ENCODE measurements around the gene CDKN2B.

Gene CDKN2B

GRCh38 chr9:21993893-21994555 is 15.1 kb downstream of the CDKN2B start, which contains the start of gene CDKN2A:
Gene CDKN2A, minus strand, starts transcription at chr9:21994392.
- DNase-seq (ENCODE audit: low spot score): peak; percentile 58

- no peak for DNase-seq (ENCODE audit: low spot score)
Observed at GRCh38 chr9:21993007-21993406, 16.1 kb downstream of the CDKN2B start.

GRCh38 chr9:21991072-21991959 is 17.8 kb downstream of the CDKN2B start:
- DNase-seq (ENCODE audit: low spot score): no peak

- DNase-seq (ENCODE audit: low spot score): no peak
Observed at GRCh38 chr9:21989440-21990189, 19.5 kb downstream of the CDKN2B start.

- DNase-seq (ENCODE audit: low spot score): no peak
Observed at GRCh38 chr9:21988056-21988990, 20.8 kb downstream of the CDKN2B start.

GRCh38 chr9:21985964-21986667 is 23.0 kb downstream of the CDKN2B start:
- DNase-seq (ENCODE audit: low spot score): no peak

- no peak for DNase-seq (ENCODE audit: low spot score)
Observed at GRCh38 chr9:21984101-21984500, 25.0 kb downstream of the CDKN2B start.

- no peak for DNase-seq (ENCODE audit: low spot score)
Observed at GRCh38 chr9:21983561-21983935, 25.6 kb downstream of the CDKN2B start.

- no peak for DNase-seq (ENCODE audit: low spot score)
Observed at GRCh38 chr9:21982861-21983560, 26.1 kb downstream of the CDKN2B start.

- DNase-seq (ENCODE audit: low spot score): no peak
Observed at GRCh38 chr9:21982391-21982790, 26.7 kb downstream of the CDKN2B start.

- DNase-seq (ENCODE audit: low spot score): no peak
Observed at GRCh38 chr9:21976334-21976875, 32.7 kb downstream of the CDKN2B start.

GRCh38 chr9:21974722-21975409 is 34.2 kb downstream of the CDKN2B start:
- no peak for DNase-seq (ENCODE audit: low spot score)

- no peak for DNase-seq (ENCODE audit: low spot score)
Observed at GRCh38 chr9:21974343-21974721, 34.8 kb downstream of the CDKN2B start.

GRCh38 chr9:21972361-21972760 is 36.7 kb downstream of the CDKN2B start:
- no peak for DNase-seq (ENCODE audit: low spot score)

GRCh38 chr9:21970800-21971640 is 38.1 kb downstream of the CDKN2B start:
- DNase-seq (ENCODE audit: low spot score): no peak

GRCh38 chr9:21969951-21970799 is 38.9 kb downstream of the CDKN2B start:
- no peak for DNase-seq (ENCODE audit: low spot score)
